Common myeloid progenitor, CD34-positive (primary cell): ENCODE results near the gene FXYD6.
"Not testable (repeated sequence)": the region's sequence is repeated elsewhere in the genome, so short reads cannot be mapped to it uniquely, and the experiment has no call there.

Source experiments
- CTCF ChIA-PET: fragments of 350-600 bp; sonication (Branson Sonifier 250); formaldehyde crosslinking; loops from one replicate; lab custom pipeline; 2021; ENCODE audit warnings: antibody characterized with exemption; lab: Charles Lee
- POLR2A ChIA-PET: fragments of 350-600 bp; sonication (Branson Sonifier 250); formaldehyde crosslinking; loops from one replicate; lab custom pipeline; 2021; ENCODE audit warnings: antibody characterized with exemption; lab: Charles Lee
- DNase-seq, 3 donors: peaks; one replicate each; pipeline versions ENCODE4 v3.0.0 to v3.0.0-alpha.2; 2013
- H3K27ac ChIP-seq, 2 experiments: 1 replicate in 1 of 2; 2 replicates in 1 of 2; pipeline ENCODE4 v1.7.0; 2013; ENCODE audit warnings: inconsistent platforms in 2 of 2, low read length in 2 of 2, mild to moderate bottlenecking in 2 of 2, low read depth in 1 of 2, moderate library complexity in 1 of 2; ENCODE audit not compliant: severe bottlenecking in 2 of 2, insufficient read depth in 1 of 2, poor library complexity in 1 of 2
- H3K27me3 ChIP-seq, 5 experiments: replicated peaks in 2 of 5; 1 replicate in 3 of 5; 2 replicates in 2 of 5; pipeline versions ENCODE4 v1.6.1 to v1.7.0; 2013; ENCODE audit warnings: low read length in 4 of 5, mild to moderate bottlenecking in 2 of 5, moderate library complexity in 2 of 5, inconsistent platforms in 1 of 5; ENCODE audit not compliant: insufficient read depth in 5 of 5, control insufficient read depth in 4 of 5
- H3K36me3 ChIP-seq, 4 experiments: 1 replicate in 2 of 4; 2 replicates in 2 of 4; pipeline versions ENCODE4 v1.6.1 to v1.7.0; 2013; ENCODE audit warnings: low read length in 3 of 4, control low read depth in 1 of 4, mild to moderate bottlenecking in 1 of 4; ENCODE audit not compliant: control insufficient read depth in 4 of 4, insufficient read depth in 4 of 4
- H3K4me1 ChIP-seq, 4 experiments: 1 replicate in 3 of 4; 2 replicates in 1 of 4; pipeline versions ENCODE4 v1.6.1 to v1.7.1; 2013; ENCODE audit warnings: low read length in 3 of 4, mild to moderate bottlenecking in 3 of 4, control low read depth in 1 of 4, inconsistent platforms in 1 of 4, moderate library complexity in 1 of 4; ENCODE audit not compliant: control insufficient read depth in 4 of 4, insufficient read depth in 4 of 4; ENCODE audit errors: control extremely low read depth in 1 of 4
- H3K4me3 ChIP-seq, 7 experiments: 1 replicate in 4 of 7; 2 replicates in 3 of 7; pipeline versions ENCODE4 v1.5.1 to v1.7.0; 2013; ENCODE audit warnings: mild to moderate bottlenecking in 7 of 7, low read length in 6 of 7, moderate library complexity in 6 of 7, inconsistent platforms in 2 of 7, low read depth in 2 of 7, control low read depth in 1 of 7; ENCODE audit not compliant: insufficient read depth in 4 of 7, control insufficient read depth in 1 of 7; ENCODE audit errors: extremely low read depth in 1 of 7
- H3K9me3 ChIP-seq, 5 experiments: 1 replicate in 4 of 5; 2 replicates in 1 of 5; pipeline versions ENCODE4 v1.6.1 to v1.7.1; 2013; ENCODE audit warnings: low read length in 4 of 5, mild to moderate bottlenecking in 2 of 5, inconsistent platforms in 1 of 5, low read depth in 1 of 5, moderate library complexity in 1 of 5; ENCODE audit not compliant: control insufficient read depth in 4 of 5, insufficient read depth in 2 of 5; ENCODE audit errors: control extremely low read depth in 1 of 5
- WGBS: methylation state at CpG from one replicate; pipeline ENCODE4 v1.1.5; 2013; ENCODE audit not compliant: insufficient coverage; 5-methylcytosine and 5-hydroxymethylcytosine counted together

The FXYD6 gene

DNA sequence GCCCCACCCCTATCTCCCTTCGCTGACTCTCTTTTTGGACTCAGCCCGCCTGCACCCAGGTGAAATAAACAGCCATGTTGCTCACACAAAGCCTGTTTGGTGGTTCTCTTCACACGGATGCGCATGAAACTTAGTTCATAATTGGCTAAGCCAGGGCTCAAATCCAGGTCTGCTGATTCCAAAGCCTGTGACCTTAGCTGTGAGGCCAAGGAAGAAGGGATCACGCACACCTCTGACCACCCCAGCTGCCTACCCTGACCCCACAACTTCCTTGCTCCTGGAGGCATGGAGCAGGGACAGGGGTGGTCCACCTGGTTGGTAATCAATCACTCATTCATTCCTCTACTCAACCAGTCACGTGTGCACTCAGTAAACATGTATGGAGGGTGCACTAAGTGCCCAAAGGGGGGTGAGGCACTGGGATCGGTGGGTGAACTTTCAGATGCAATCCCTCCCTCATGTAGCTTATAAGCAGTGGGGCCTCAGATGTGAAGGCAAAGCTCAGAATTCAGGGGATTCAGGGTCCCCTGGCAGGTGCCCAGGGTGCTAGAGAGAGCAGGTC lies 62.2 kb downstream of the FXYD6 start:
- Histone ChIP-seq H3K4me1 (peaks cover 4 to 57% (median 44%) of the 10 kb centered on the region in 4 experiments), H3K27me3 (no peaks in the 10 kb centered on the region), H3K4me3 (peak overlapping the region in 3 of 7 experiments; percentile 8 to 42 (median 16)), H3K36me3 (no peaks in the 10 kb centered on the region), H3K27ac (no peak overlapping the region), H3K9me3 (no peaks in the 10 kb centered on the region)
- DNase-seq: no peak
- ChIA-PET CTCF (interaction anchor here (0.9 to 6.2 kb wide), 7 partner anchors 10 to 388 kb away, joined by 3 to 64 read pairs (median 7); no protein-coding TSS in a partner anchor), POLR2A (no interaction called here)
- WGBS: 78% methylated on average over 5 of the region's 7 CpGs

DNA sequence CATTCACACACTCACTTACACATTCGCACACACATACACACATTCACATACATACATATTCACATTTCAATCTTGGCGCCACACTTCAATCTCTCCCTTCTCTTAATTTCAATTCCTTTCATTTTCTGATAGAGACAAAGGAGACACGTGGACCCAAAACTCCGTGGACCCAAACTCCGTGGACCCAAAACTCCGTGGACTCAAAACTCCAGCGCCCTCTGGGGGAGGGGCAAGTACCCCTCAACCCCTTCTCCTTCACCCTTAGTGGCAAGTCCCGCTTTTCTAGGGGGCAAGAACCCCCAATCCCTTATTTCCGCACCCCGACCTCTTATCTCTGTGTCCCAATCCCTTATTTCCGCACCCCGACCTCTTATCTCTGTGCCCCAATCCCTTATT lies 66.4 kb downstream of the FXYD6 start:
- CTCF ChIA-PET: interaction anchor here (1.0 to 6.1 kb wide), 11 partner anchors 10 to 385 kb away, joined by 4 to 129 read pairs (median 7); partner anchors contain the start of gene FXYD2
- H3K27me3 ChIP-seq, H3K4me3 ChIP-seq, H3K9me3 ChIP-seq, H3K36me3 ChIP-seq, POLR2A ChIA-PET, H3K27ac ChIP-seq, DNase-seq: not testable (repeated sequence)
- WGBS: 92% methylated on average over 9 of the region's 12 CpGs
- H3K4me1 ChIP-seq: peaks cover 4 to 20% (median 17%) of the 10 kb centered on the region in 4 experiments

DNA sequence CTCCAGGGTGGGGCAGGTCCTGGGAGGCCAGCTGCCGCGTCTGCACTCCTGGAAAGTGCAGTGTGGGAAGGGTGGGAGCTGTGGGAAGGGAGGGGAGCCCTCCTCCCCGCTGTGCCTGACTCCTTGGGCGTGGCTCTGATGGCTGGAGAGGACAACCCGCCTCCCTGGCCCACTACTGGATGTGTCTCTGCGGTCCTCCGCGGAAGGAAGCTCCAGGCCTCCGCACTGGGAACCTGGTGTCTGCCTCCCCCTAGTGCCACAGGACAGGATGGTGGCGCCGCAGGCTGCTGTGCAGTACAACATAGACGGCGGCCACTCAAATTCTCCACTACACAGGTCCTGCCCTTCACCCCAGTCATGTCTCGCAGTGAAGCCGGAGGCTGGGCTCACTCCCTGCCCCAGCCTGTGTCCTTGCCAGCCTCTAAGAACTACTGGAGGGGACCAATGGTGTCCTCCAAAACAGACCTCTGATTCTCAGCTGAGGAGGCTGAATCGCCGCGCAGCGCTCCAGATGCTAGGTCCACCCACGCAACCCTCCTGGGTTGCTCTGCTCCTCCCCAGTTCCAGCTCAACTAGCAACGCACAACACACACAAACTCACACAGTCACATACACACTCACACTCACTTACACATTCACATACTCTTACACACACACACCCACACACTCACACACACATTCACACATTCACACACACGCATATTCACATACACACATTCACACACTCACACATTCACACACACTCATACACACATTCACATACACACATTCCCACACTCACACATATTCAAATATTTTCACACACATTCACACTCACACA lies 67.0 kb downstream of the FXYD6 start:
- H3K27ac ChIP-seq: no peak overlapping the region
- 37% methylated on average over 17 of the region's 22 CpGs for WGBS
- DNase-seq: peak; percentile 73 to 80 (median 80)
- peaks cover 0 to 7% (median 0%) of the 10 kb centered on the region in 5 experiments for H3K27me3 ChIP-seq
- POLR2A ChIA-PET: interaction anchor here (1.0 kb wide), 1 partner anchor 10 kb away, joined by 3 read pairs; no protein-coding TSS in a partner anchor
- H3K9me3 ChIP-seq: no peaks in the 10 kb centered on the region
- CTCF ChIA-PET: interaction anchor here (0.6 to 6.1 kb wide), 27 partner anchors 10 to 389 kb away, joined by 3 to 129 read pairs (median 4); partner anchors contain the start of gene FXYD2
- peaks cover under 1 to 14% (median 11%) of the 10 kb centered on the region in 4 experiments for H3K4me1 ChIP-seq
- no peaks in the 10 kb centered on the region for H3K36me3 ChIP-seq
- no peak overlapping the region for H3K4me3 ChIP-seq

DNA sequence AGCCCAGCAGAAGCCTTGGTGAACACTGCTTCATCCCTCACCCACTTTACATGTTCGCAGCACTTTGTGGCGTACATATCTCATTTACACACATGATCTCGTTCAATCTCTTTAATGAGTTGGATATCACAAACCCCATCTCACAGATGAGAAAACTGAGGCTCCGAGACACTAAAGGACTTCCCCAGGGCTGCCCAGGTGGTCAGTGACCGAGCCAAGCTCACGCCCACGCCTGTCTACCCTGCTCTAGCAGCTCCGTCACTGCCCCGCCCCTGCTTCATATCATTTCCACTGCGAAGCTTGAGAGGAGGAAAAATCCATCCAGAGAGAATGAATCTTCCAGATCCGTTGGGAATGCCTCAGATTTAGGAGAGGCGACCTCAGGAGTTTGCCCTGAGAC lies 67.7 kb downstream of the FXYD6 start:
- H3K36me3 ChIP-seq: no peaks in the 10 kb centered on the region
- H3K4me3 ChIP-seq: no peak overlapping the region
- H3K27ac ChIP-seq: no peak overlapping the region
- H3K4me1 ChIP-seq: peaks cover 0 to 10% (median 8%) of the 10 kb centered on the region in 4 experiments
- ChIA-PET CTCF (interaction anchor here (0.6 to 6.1 kb wide), 32 partner anchors 10 to 489 kb away, joined by 3 to 129 read pairs (median 4); partner anchors contain the start of gene FXYD2), POLR2A (interaction anchor here (0.7 to 1.0 kb wide), 2 partner anchors 10 to 16 kb away, joined by 3 read pairs; partner anchors contain the start of gene FXYD2)
- H3K27me3 ChIP-seq: peaks cover 0 to 7% (median 1%) of the 10 kb centered on the region in 5 experiments
- WGBS: 92% methylated on average over 10 of the region's 12 CpGs
- no peaks in the 10 kb centered on the region for H3K9me3 ChIP-seq
- no peak for DNase-seq

DNA sequence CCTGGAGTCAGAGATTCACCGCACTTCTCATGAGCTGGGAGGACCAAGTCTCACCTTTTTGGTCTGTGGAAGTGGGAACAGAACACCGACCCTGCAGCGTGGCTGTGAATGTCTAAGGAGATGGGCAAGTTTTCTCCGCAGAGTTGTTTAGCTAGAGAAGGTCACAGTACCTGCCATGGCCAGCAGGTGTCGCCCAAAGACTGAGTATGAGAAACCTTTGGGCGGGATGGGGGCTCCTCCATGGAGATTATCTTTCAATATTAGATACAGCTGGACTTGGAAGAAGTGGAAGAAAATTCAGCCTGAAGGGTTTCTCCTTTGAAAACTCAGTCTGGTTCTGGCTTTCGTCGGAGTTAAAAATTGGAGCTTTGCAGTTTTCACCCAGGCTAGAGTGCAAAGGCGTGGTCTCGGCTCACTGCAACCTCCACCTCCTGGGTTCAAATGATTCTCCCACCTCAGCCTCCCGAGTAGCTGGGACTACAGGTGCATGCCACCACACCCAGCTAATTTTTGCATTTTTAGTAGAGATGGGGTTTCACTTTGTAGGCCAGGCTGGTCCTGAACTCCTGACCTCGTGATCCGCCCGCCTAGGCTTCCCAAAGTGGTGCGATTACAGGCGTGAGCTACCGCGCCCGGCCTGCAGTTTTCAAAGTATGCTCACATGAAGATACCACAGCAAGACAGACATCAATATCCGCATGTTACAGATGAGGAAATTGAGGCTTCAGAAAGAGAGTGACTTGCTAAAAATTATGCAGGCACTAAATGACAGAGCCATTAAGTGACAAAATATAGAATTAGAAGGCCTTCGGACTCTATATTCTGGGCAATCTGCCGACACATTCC lies 68.8 kb downstream of the FXYD6 start:
- DNase-seq: peak in 2 of 3 donors; percentile 64 to 79
- peaks cover 0 to 10% (median 8%) of the 10 kb centered on the region in 4 experiments for H3K4me1 ChIP-seq
- H3K36me3 ChIP-seq: no peaks in the 10 kb centered on the region
- CTCF ChIA-PET: interaction anchor here (0.7 to 6.1 kb wide), 33 partner anchors 9 to 387 kb away, joined by 3 to 129 read pairs (median 4); partner anchors contain the start of genes FXYD2 and FXYD6
- peaks cover 0 to 7% (median 2%) of the 10 kb centered on the region in 5 experiments for H3K27me3 ChIP-seq
- H3K4me3 ChIP-seq: no peak overlapping the region
- POLR2A ChIA-PET: interaction anchor here (0.7 to 1.1 kb wide), 3 partner anchors 10 to 117 kb away, joined by 3 to 7 read pairs (median 4); partner anchors contain the start of gene FXYD2
- no peaks in the 10 kb centered on the region for H3K9me3 ChIP-seq
- 56% methylated on average over 19 of the region's 22 CpGs for WGBS
- no peak overlapping the region for H3K27ac ChIP-seq

DNA sequence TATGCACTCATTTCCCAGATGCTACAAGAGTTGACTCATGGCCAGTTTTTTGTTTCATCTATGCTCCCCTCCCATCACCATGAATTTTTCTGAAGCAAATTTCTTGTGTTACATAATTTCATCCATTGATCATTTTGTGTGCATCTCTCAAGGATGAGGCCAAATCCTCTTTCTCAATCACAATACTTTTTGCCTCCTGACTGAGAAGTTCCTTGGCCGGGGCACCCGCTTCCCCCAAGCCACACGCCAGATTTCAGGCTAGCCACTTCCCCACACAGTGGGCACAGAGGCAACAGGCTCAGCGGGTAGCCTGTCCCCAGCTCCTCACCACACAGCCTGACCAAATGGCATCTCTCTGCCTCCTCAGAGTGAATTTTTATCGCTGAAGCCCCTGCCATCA lies 69.6 kb downstream of the FXYD6 start:
- ChIA-PET CTCF (interaction anchor here (1.0 to 6.1 kb wide), 22 partner anchors 8 to 381 kb away, joined by 3 to 129 read pairs (median 7); partner anchors contain the start of gene FXYD2), POLR2A (interaction anchor here (1.1 kb wide), 1 partner anchor 11 kb away, joined by 7 read pairs; no protein-coding TSS in a partner anchor)
- DNase-seq: peak in 1 of 3 donors; percentile 27
- Histone ChIP-seq H3K9me3 (no peaks in the 10 kb centered on the region), H3K27me3 (peaks cover 0 to 7% (median 2%) of the 10 kb centered on the region in 5 experiments), H3K4me3 (no peak overlapping the region), H3K36me3 (no peaks in the 10 kb centered on the region), H3K4me1 (peaks cover 0 to 10% (median 8%) of the 10 kb centered on the region in 4 experiments), H3K27ac (no peak overlapping the region)
- WGBS: 61% methylated on average over 4 of the region's 5 CpGs
